Neural progenitor cell (in vitro differentiated cells): ENCODE results near the gene CYSTM1. TPM values are rescaled to one million over a fixed set of nuclear protein-coding genes. Genes with fewer than 3 reads are reported as not detected.
A peak's percentile ranks its signal among the peaks of the same experiment; 100 is the strongest.

Experiments
- DNase-seq: peaks from one replicate; pipeline ENCODE4 v3.0.0-alpha.2; 2016; ENCODE audit warnings: low spot score
- H2AFZ ChIP-seq: fragments of 200-600 bp; sonication (generic); replicated peaks from 2 replicates; pipeline ENCODE4 v1.6.1; 2016; ENCODE audit warnings: antibody characterized with exemption
- H3F3A ChIP-seq: fragments of 200-600 bp; sonication (generic); 2 replicates; pipeline ENCODE4 v1.6.1; 2016; ENCODE audit warnings: antibody characterized with exemption, low read depth
- H3K27ac ChIP-seq: fragments of 200-600 bp; sonication (generic); 2 replicates; pipeline ENCODE4 v1.5.1; 2016; ENCODE audit warnings: mild to moderate bottlenecking
- H3K27me3 ChIP-seq: fragments of 200-600 bp; sonication (generic); 2 replicates; pipeline ENCODE4 v1.6.1; 2016; ENCODE audit warnings: mild to moderate bottlenecking, moderate library complexity
- H3K36me3 ChIP-seq: fragments of 200-600 bp; sonication (generic); 2 replicates; pipeline ENCODE4 v1.5.1; 2016
- H3K4me1 ChIP-seq: fragments of 200-600 bp; sonication (generic); 2 replicates; pipeline ENCODE4 v1.6.1; 2016; ENCODE audit warnings: mixed run types
- H3K4me2 ChIP-seq: fragments of 200-600 bp; sonication (generic); 2 replicates; pipeline ENCODE4 v1.6.1; 2016
- H3K4me3 ChIP-seq: fragments of 200-600 bp; sonication (generic); 2 replicates; pipeline ENCODE4 v1.5.1; 2016
- H3K79me2 ChIP-seq: fragments of 200-600 bp; sonication (generic); 2 replicates; pipeline ENCODE4 v1.6.1; 2016; ENCODE audit warnings: low read depth
- H3K9ac ChIP-seq: fragments of 200-600 bp; sonication (generic); 2 replicates; pipeline ENCODE4 v1.6.1; 2016
- H3K9me3 ChIP-seq: fragments of 200-600 bp; sonication (generic); 2 replicates; pipeline ENCODE4 v1.5.1; 2016; ENCODE audit warnings: low read depth
- H4K20me1 ChIP-seq: fragments of 200-600 bp; sonication (generic); 2 replicates; pipeline ENCODE4 v1.6.1; 2016; ENCODE audit warnings: low read depth
- H3K27ac Mint-ChIP-seq: 3 replicates; pipeline ENCODE4 v1.8.0; 2021; ENCODE audit warnings: mixed read lengths
- H3K27me3 Mint-ChIP-seq: 2 replicates; pipeline ENCODE4 v1.8.0; 2022; ENCODE audit warnings: low read depth, mild to moderate bottlenecking, inconsistent platforms, moderate library complexity, mixed read lengths; ENCODE audit not compliant: insufficient read depth
- H3K36me3 Mint-ChIP-seq: 3 replicates; pipeline ENCODE4 v1.8.0; 2021; ENCODE audit warnings: mixed read lengths
- H3K4me1 Mint-ChIP-seq: 3 replicates; pipeline ENCODE4 v1.8.0; 2021; ENCODE audit warnings: mixed read lengths
- H3K4me3 Mint-ChIP-seq: 3 replicates; pipeline ENCODE4 v1.8.0; 2021; ENCODE audit warnings: mild to moderate bottlenecking, moderate library complexity, mixed read lengths
- H3K9me3 Mint-ChIP-seq: 3 replicates; pipeline ENCODE4 v1.8.0; 2020; ENCODE audit warnings: mixed read lengths
- EZH2 ChIP-seq: fragments of 200-600 bp; sonication (generic); IDR thresholded peaks from 2 replicates; pipeline ENCODE4 v1.6.1; 2017; ENCODE audit warnings: antibody characterized with exemption, mild to moderate bottlenecking, moderate library complexity
- EZH2phosphoT487 ChIP-seq: fragments of 200-600 bp; sonication (generic); IDR thresholded peaks from 2 replicates; pipeline ENCODE4 v1.6.1; 2017; ENCODE audit warnings: antibody characterized with exemption
- total RNA-seq: library from RNA; depleted of rRNA; stranded (reverse); fragments of >200 nt; gene quantifications from 2 replicates; pipeline ENCODE4 v1.2.3, GENCODE V29; 2015; ENCODE audit warnings: low replicate concordance
- TF ChIP-seq, protein P1 (sequence below): fragments of 200-600 bp; sonication (generic); IDR thresholded peaks from 2 replicates; pipeline ENCODE4 v1.5.1; 2017; ENCODE audit warnings: antibody characterized with exemption, mild to moderate bottlenecking

Gene CYSTM1
- total RNA-seq, 1 donor from 2014 or later, result 8.9 TPM

DNA sequence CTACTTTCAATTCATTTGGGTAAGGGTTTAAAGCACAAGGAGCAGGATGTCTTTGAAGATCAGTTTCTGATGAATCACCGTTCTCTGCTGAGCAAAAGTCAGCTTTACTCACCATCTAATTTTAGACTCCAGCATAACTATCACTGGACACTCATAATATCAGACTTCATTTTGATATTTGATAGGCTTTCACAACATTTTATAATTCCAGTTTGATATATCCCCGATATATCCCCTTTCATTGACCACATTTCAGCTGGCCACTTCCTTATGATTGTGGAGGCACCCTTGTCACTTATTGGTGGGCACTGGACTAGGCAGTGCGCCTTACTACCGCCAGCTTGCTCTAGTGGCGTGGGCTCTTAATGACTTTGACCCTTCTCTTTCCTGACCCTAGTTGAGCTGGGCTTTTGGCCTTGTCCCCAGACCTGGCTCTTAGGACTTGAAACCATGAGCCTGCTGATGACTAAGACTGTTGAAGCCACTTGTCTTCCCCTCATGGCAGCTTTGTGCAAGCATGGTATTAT lies 46.8 kb downstream of the CYSTM1 start:
- Histone ChIP-seq H3K9ac (no peak overlapping the region), H3K4me2 (no peak overlapping the region), H2AFZ (no peak overlapping the region), H4K20me1 (no peaks in the 10 kb centered on the region), H3K27me3 (no peaks in the 10 kb centered on the region), H3K4me3 (no peak overlapping the region), H3K36me3 (no peaks in the 10 kb centered on the region), H3K9me3 (no peaks in the 10 kb centered on the region), H3K27ac (no peak overlapping the region), H3K79me2 (no peaks in the 10 kb centered on the region), H3F3A (peaks cover 17% of the 10 kb centered on the region), H3K4me1 (peaks cover 22% of the 10 kb centered on the region)
- peaks cover 26% of the 10 kb centered on the region for H3K4me1 Mint-ChIP-seq
- H3K27ac Mint-ChIP-seq, result no peak overlapping the region
- peaks cover 4% of the 10 kb centered on the region for H3K27me3 Mint-ChIP-seq
- peaks cover 2% of the 10 kb centered on the region for H3K36me3 Mint-ChIP-seq
- no peaks in the 10 kb centered on the region for H3K9me3 Mint-ChIP-seq
- TF ChIP-seq EZH2, result no peak
- no peak for TF ChIP-seq EZH2phosphoT487
- TF ChIP-seq, protein P1, sequence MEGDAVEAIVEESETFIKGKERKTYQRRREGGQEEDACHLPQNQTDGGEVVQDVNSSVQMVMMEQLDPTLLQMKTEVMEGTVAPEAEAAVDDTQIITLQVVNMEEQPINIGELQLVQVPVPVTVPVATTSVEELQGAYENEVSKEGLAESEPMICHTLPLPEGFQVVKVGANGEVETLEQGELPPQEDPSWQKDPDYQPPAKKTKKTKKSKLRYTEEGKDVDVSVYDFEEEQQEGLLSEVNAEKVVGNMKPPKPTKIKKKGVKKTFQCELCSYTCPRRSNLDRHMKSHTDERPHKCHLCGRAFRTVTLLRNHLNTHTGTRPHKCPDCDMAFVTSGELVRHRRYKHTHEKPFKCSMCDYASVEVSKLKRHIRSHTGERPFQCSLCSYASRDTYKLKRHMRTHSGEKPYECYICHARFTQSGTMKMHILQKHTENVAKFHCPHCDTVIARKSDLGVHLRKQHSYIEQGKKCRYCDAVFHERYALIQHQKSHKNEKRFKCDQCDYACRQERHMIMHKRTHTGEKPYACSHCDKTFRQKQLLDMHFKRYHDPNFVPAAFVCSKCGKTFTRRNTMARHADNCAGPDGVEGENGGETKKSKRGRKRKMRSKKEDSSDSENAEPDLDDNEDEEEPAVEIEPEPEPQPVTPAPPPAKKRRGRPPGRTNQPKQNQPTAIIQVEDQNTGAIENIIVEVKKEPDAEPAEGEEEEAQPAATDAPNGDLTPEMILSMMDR, result no peak
- no peak for DNase-seq
- H3K4me3 Mint-ChIP-seq, result no peak overlapping the region

DNA sequence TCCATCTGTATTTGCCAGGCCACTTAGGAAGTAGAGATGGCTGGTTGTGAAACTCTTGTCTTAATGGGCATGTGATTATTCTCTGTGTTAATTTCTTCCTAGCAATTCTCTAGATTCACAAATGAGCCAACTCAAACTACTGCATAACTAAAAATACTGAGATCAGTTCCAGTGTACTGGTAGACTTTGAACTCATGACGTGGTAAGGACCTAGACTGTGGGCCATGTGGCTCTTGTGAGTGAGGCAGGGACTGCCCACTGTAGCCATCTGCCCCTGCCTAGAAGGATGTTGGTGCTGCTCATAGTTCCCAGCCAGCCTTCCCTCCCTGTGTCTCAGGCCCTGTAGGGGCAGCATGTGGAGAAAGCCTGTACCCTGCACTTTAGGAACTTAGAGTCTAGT lies 47.4 kb downstream of the CYSTM1 start:
- H3K27ac Mint-ChIP-seq, result no peak overlapping the region

DNA sequence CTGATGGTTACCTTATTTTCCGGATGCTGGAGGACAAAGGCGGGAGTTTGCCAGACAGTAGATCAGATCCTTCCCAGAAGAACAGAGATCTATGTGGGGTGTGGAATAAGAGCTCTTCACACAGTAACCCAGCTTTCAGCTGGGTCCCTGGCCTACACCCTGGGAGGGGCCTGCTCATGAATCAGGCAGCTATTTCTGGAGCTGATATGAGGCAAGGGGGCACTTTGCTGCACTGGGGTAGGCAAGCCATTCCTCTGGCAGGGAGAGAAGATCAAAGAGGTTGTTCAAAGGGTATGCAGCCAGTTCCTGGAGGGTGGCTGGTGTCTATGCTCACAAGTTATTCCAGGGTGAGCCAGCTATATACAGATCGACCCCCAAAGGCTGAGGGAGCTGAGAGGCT lies 48.6 kb downstream of the CYSTM1 start:
- Mint-ChIP-seq H3K9me3 (no peaks in the 10 kb centered on the region), H3K36me3 (peaks cover 2% of the 10 kb centered on the region), H3K27me3 (peaks cover 4% of the 10 kb centered on the region), H3K4me3 (no peak overlapping the region), H3K27ac (peak overlapping the region; percentile 72), H3K4me1 (peaks cover 26% of the 10 kb centered on the region)
- DNase-seq, result no peak
- Histone ChIP-seq H3F3A (peaks cover 17% of the 10 kb centered on the region), H3K27ac (no peak overlapping the region), H3K79me2 (no peaks in the 10 kb centered on the region), H4K20me1 (no peaks in the 10 kb centered on the region), H3K4me1 (peaks cover 22% of the 10 kb centered on the region), H3K9ac (no peak overlapping the region), H3K4me3 (no peak overlapping the region), H2AFZ (no peak overlapping the region), H3K27me3 (no peaks in the 10 kb centered on the region), H3K4me2 (no peak overlapping the region), H3K9me3 (no peaks in the 10 kb centered on the region), H3K36me3 (no peaks in the 10 kb centered on the region)
- TF ChIP-seq EZH2phosphoT487 (no peak), EZH2 (no peak)
- TF ChIP-seq, protein P1, result no peak

More for the DNA sequence above, 47.4 kb downstream of the CYSTM1 start:
- peaks cover 26% of the 10 kb centered on the region for H3K4me1 Mint-ChIP-seq
- no peaks in the 10 kb centered on the region for H3K9me3 Mint-ChIP-seq
- H2AFZ ChIP-seq, result no peak overlapping the region
- no peak overlapping the region for H3K9ac ChIP-seq
- TF ChIP-seq EZH2phosphoT487, result no peak
- H3K36me3 ChIP-seq, result no peaks in the 10 kb centered on the region
- no peaks in the 10 kb centered on the region for H3K27me3 ChIP-seq
- H3K9me3 ChIP-seq, result no peaks in the 10 kb centered on the region
- no peaks in the 10 kb centered on the region for H4K20me1 ChIP-seq
- H3K36me3 Mint-ChIP-seq, result peaks cover 2% of the 10 kb centered on the region
- H3K4me1 ChIP-seq, result peaks cover 22% of the 10 kb centered on the region
- H3K4me3 ChIP-seq, result no peak overlapping the region
- no peaks in the 10 kb centered on the region for H3K79me2 ChIP-seq
- no peak overlapping the region for H3K27ac ChIP-seq
- H3K4me3 Mint-ChIP-seq, result no peak overlapping the region
- H3K27me3 Mint-ChIP-seq, result peaks cover 4% of the 10 kb centered on the region
- no peak overlapping the region for H3K4me2 ChIP-seq
- peaks cover 17% of the 10 kb centered on the region for H3F3A ChIP-seq
- no peak for DNase-seq

DNA sequence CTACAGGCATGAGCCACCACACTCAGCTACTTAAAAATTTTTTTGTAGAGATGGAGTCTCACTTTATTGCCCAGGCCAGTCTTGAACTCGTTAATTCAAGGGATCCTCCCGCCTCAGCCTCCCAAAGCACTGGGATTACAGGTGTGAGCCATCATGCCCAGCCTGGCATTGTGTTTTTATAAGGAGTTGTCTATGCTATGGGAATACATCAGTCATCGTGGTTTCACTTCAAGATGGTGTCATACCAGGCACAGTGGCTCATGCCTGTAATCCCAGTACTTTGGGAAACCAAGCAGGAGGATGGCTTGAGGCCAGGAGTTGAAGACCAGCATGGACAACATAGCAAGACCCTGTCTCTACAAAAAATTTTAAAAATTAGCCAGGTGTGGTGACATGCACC lies 49.7 kb downstream of the CYSTM1 start:
- H3K4me3 Mint-ChIP-seq, result no peak overlapping the region
- Histone ChIP-seq H3K36me3 (no peaks in the 10 kb centered on the region), H4K20me1 (no peaks in the 10 kb centered on the region), H2AFZ (no peak overlapping the region), H3K27ac (no peak overlapping the region), H3K27me3 (no peaks in the 10 kb centered on the region), H3K4me3 (no peak overlapping the region), H3K4me1 (peaks cover 14% of the 10 kb centered on the region), H3F3A (peaks cover 13% of the 10 kb centered on the region), H3K4me2 (no peak overlapping the region), H3K9me3 (no peaks in the 10 kb centered on the region), H3K79me2 (no peaks in the 10 kb centered on the region), H3K9ac (no peak overlapping the region)
- H3K9me3 Mint-ChIP-seq, result no peaks in the 10 kb centered on the region
- TF ChIP-seq EZH2phosphoT487 (no peak), EZH2 (no peak)
- TF ChIP-seq, protein P1, result no peak
- no peak for DNase-seq
- no peak overlapping the region for H3K27ac Mint-ChIP-seq
- H3K27me3 Mint-ChIP-seq, result peaks cover 4% of the 10 kb centered on the region
- peaks cover 2% of the 10 kb centered on the region for H3K36me3 Mint-ChIP-seq
- H3K4me1 Mint-ChIP-seq, result peaks cover 17% of the 10 kb centered on the region
